GM12874 (cell line): ENCODE results near the gene AGL.

Experiments
- CTCF ChIP-seq: IDR thresholded peaks from 2 replicates; pipeline ENCODE4 v1.5.1; 2011; ENCODE audit warnings: low read depth, mild to moderate bottlenecking, control low read depth, low read length, moderate library complexity; ENCODE audit not compliant: insufficient read depth

AGL gene

GRCh38 chr1:99969260-99969728 lies 119.1 kb downstream of the AGL start:
- no peak for TF ChIP-seq CTCF

DNA sequence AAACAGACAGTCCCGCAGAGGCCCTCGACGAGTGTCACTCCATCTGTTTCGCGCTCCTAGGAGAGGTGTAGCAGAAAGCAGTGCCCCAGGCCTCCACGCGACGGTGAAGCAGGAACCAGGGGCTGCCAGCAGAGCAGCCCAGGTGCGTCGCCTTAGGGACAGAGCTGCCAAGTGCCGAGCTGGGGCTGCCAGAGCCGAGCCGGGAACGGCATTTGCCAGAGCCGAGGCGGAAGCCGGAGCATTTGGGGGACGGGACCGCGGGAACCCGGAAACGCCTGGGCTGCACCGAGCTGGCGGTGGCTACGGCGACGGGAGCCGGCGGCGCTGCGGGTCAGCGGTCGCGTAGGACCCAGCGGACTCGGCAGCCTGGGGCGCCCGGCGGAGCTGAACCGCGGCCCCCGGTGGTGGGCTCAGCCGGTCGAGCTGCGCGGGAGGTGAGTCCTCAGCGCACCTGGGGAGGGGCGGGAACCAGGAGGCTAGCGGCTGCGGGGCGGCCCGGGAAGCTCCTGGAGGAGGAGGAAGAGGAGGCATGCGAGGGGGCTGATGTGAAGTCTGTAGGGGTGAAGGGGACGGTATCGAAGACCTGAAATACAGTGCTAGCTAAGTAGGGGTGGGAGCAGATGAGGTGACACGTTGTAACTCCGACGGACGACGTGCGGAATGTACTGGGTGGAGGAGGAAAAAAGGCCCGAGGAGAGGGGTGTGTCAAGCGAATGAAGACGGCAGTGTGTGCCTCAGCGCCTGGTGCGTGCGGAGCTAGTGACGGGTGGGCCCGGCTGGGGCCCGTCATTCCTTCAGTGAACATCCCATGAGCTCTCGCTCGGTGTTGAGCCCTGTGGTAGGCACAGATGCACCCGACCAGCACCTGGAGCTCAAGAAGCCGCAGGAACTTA lies 119.8 kb downstream of the AGL start, which contains the start of gene SLC35A3:
TSS of gene SLC35A3 (plus strand) at position 268 of the 893 bp plus-strand sequence. CDS start 23,559 bp downstream, outside the sequence.
- no peak for TF ChIP-seq CTCF

DNA sequence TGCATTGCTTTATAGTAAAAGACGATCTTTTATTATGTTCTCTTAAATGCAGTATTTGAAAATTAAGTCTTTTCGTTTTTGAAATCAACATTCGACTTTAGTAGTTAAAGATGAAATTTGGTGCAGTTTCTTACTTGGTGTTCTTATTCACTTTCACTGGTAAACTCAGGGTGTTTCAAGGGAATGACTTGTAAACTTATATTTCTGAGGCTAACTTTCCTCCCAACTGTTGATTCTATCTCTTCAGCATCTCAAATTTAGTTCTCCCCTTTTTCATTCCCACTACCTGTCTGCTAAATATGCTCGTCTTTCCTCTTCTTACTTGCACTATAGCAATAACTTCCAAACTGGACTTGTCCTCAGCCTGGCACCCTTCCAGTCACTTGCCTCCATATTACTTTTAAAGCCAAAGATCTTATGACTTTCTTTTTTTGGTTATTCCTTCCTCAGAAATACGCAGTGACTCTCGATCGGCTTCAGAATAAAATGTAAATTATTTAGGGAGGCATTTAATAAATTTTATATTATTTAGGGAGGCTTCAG lies 120.6 kb downstream of the AGL start:
- TF ChIP-seq CTCF: no peak
